Activated B cell treated with CpG ODN at 0.5 μM for 24 hours (primary cell): Measurements from ENCODE around the gene LRCH4. TPM values are rescaled to one million over a fixed set of nuclear protein-coding genes. Genes with fewer than 3 reads are reported as not detected.

Experiments
- total RNA-seq: library from RNA; stranded (reverse); gene quantifications from 2 replicates; pipeline ENCODE4 v1.2.3, GENCODE V29; 2022

Gene LRCH4
- total RNA-seq, 1 donor from 2014 or later = 174 TPM

Other genes starting within 250 kb of the LRCH4 start
- gene PILRB, start 228.0 kb downstream of the LRCH4 start, total RNA-seq = 65.8 and 79.4 TPM in 2 replicates
- gene PILRA, start 212.6 kb downstream of the LRCH4 start, total RNA-seq = 2.1 and 2.2 TPM in 2 replicates
- gene ZCWPW1, start 157.4 kb downstream of the LRCH4 start, total RNA-seq = 10.8 and 15.2 TPM in 2 replicates
- 61.0 and 65.5 TPM in 2 replicates for gene MEPCE, start 156.3 kb downstream of the LRCH4 start, total RNA-seq
- 41.2 and 45.0 TPM in 2 replicates for gene PPP1R35, start 149.6 kb downstream of the LRCH4 start, total RNA-seq
- 2.3 and 2.7 TPM in 2 replicates for gene SPACDR, start 121.9 kb downstream of the LRCH4 start, total RNA-seq
- 60.2 and 68.7 TPM in 2 replicates for gene TSC22D4, start 106.9 kb downstream of the LRCH4 start, total RNA-seq
- not detected in 2 replicates for gene NYAP1, start 102.2 kb downstream of the LRCH4 start, total RNA-seq
- 9.5 and 10.8 TPM in 2 replicates for gene AGFG2, start 46.9 kb downstream of the LRCH4 start, total RNA-seq
- gene SAP25, start 12.2 kb downstream of the LRCH4 start, total RNA-seq = 13.8 and 24.1 TPM in 2 replicates
- gene FBXO24, start 199 bp upstream of the LRCH4 start, total RNA-seq = 0.29 and 1.9 TPM in 2 replicates
- gene PCOLCE, start 16.2 kb upstream of the LRCH4 start, total RNA-seq = 5.4 and 5.8 TPM in 2 replicates
- 10.5 and 11.9 TPM in 2 replicates for gene MOSPD3, start 26.4 kb upstream of the LRCH4 start, total RNA-seq
- gene TFR2, start 55.4 kb upstream of the LRCH4 start, total RNA-seq = 7.5 and 8.5 TPM in 2 replicates
- gene ACTL6B, start 70.3 kb upstream of the LRCH4 start, total RNA-seq = not detected in 2 replicates
- 129 and 132 TPM in 2 replicates for gene GNB2, start 87.6 kb upstream of the LRCH4 start, total RNA-seq
- gene GIGYF1, start 108.1 kb upstream of the LRCH4 start, total RNA-seq = 66.5 and 76.6 TPM in 2 replicates
- gene POP7, start 120.0 kb upstream of the LRCH4 start, total RNA-seq = 21.5 and 21.7 TPM in 2 replicates
- not detected in 2 replicates for gene EPO, start 134.3 kb upstream of the LRCH4 start, total RNA-seq
- gene ZAN, start 147.5 kb upstream of the LRCH4 start, total RNA-seq = not detected in 2 replicates
- gene EPHB4, start 241.4 kb upstream of the LRCH4 start, total RNA-seq = 2.5 and 4.1 TPM in 2 replicates